GM19395 (cell line): ENCODE data around the gene UFSP1.
"Not testable (repeated sequence)": the region's sequence is repeated elsewhere in the genome, so short reads cannot be mapped to it uniquely, and the experiment has no call there.

Experiments
- ATAC-seq: cut with Tn5 transposase; IDR thresholded peaks from one replicate; pipeline ENCODE4 v1.9.1; 2021; ENCODE audit warnings: mild to moderate bottlenecking, moderate library complexity; ENCODE audit not compliant: unreplicated experiment

UFSP1 gene

GRCh38 chr7:100888988-100889750 lies at the start of gene UFSP1:
TSS of gene UFSP1 (minus strand) at chr7:100889715. CDS start at chr7:100889271, 444 bp downstream.
- ATAC-seq = peak; percentile 24

- not testable (repeated sequence) for ATAC-seq
Observed at GRCh38 chr7:100936167-100936566, 46.7 kb upstream of the UFSP1 start.

DNA sequence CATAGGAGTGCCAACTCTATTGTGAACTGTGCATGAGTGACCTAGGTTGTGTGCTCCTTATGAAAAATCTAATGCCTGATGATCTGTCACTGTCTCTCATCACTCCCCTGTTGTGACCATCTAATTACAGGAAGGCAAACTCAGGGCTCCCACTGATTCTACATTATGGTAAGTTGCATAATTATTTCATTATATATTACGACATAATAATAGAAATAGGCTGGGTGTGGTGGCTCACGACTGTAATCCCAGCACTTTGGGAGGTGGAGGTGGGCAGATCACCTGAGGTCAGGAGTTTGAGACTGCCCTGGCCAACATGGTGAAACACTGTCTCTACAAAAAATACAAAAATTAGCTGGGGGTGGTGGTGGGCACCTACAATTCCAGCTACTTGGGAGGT lies 45.9 kb upstream of the UFSP1 start:
- not testable (repeated sequence) for ATAC-seq

DNA sequence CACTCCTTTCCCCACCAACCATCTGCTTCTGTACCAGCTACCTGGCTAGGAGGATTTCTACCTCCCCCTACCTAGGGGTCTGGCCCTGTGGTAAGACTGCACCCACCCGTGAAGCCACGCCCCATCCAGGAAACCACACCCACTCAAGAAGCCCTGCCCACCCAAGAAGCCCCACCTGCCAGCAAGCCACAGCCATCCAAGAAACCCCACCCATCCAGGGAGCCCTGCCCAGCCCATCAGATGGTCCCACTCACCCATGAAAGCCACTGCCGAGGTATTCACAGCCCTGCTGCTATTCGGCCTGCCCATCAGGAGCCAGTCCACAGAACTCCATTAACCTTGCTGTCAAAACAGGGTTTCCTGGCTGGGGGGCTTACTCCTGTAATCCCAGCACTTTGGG lies 44.2 kb upstream of the UFSP1 start:
- ATAC-seq = no peak

- ATAC-seq = no peak
Observed at GRCh38 chr7:100929808-100930174, 40.3 kb upstream of the UFSP1 start.

DNA sequence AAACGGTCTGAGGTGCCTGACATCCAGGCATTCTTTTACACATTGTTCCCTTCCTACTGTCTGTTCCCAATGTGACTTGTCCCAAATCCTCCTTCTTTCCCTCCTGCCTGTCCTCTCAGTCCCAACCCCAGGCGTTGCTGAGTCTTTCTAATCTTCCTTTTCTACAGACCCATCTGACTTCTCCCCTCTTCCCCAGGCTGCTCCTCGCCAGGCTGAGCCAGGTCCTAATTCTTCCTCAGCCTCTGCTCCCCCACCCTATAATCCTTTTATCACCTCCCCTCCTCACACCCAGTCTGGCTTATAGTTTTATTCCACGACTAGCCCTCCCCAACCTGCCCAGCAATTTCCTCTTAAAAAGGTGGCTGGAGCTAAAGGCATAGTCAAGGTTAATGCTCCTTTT lies 34.1 kb upstream of the UFSP1 start:
- not testable (repeated sequence) for ATAC-seq

DNA sequence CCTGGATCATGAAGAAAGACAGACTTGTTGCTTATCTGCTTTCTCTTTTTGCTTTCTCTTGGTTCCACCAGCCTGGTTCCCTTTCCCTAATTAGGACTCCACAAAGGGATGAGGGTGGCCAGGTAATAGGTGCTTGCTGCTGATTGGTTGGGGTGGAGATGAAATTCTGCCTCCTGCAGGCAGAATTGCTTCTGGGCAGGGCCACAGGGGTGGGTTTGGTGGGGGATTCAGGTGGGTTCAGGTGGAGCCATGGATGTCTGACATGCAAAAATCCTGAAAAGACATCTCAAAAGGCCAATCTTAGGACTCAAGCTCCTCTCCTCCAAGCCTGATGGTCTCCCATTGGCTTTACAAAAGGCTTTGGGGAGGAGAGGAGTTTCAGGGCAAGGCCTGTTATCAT lies 31.5 kb upstream of the UFSP1 start:
- ATAC-seq = no peak

GRCh38 chr7:100919779-100920437 lies 30.4 kb upstream of the UFSP1 start:
- not testable (repeated sequence) for ATAC-seq

- not testable (repeated sequence) for ATAC-seq
Observed at GRCh38 chr7:100919335-100919734, 29.8 kb upstream of the UFSP1 start.

GRCh38 chr7:100914879-100915447 lies 25.4 kb upstream of the UFSP1 start:
- ATAC-seq = no peak

DNA sequence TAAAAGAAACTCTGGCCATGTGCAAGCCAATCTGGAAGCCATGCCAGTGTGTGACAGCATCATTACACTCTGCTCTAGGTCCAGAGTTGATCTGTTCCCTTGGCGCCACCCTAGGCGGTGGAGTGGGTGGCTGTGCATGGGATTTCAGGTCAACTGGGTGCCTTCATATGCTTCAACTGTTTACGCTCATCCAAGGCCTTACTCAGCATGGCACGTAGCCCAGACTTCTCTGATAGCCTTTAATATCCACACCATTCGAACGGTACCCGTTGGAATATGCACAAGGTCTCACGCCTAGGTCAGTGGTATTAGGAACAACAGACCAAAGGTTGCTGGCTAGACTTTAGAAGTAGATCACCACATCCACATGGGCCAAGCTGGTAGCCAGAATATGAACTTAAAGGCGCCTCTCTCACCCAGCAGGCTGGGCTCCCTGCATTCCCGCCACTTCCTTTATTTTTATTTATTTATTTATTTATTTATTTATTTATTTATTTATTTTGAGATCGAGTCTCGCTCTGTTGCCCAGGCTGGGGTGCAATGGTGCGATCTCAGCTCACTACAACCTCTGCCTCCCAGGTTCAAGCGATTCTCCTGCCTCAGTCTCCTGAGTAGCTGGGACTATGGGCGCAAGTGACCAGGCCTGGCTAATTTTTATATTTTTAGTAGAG lies 24.8 kb upstream of the UFSP1 start:
- no peak for ATAC-seq

- no peak for ATAC-seq
Observed at GRCh38 chr7:100911484-100911883, 22.0 kb upstream of the UFSP1 start.

DNA sequence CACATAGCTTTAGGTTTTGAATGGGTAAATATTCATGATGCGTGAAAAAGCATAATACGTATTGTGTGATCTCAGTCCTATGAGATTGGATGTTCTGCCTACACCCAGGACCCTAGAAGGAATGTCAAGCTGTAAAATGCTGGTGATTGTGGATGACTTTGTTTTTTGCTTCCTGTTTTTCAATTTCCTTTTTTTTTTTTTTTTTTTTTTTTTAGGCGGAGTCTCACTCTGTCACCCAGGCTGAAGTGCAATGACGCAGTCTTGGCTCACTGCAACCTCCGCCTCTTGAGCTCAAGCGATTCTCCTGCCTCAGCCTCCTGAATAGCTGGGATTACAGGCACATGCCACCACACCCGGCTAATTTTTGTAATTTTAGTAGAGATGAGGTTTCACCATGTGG lies 20.9 kb upstream of the UFSP1 start:
- ATAC-seq = not testable (repeated sequence)

GRCh38 chr7:100908512-100908911 lies 19.0 kb upstream of the UFSP1 start:
- no peak for ATAC-seq

DNA sequence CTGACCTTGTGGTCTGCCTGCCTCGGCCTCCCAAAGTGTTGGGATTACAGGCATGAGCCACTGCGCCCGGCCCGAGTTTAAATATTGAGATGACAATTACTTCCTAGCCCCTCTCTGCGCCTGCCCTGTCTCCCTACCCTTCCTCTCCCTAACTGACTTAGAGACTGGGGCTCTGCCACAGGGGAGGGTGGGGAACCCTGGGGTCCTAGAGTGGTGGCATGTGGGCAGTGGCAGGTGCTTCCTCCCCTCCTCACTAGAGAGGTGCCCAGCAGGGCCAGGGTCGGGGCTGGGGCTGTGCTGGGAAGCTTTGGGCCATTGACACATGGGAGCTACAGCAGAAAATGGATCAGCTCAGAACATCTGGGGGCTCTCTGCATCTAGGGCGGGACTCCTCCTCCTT lies 13.1 kb upstream of the UFSP1 start:
- ATAC-seq = no peak

GRCh38 chr7:100901921-100902332 lies 12.4 kb upstream of the UFSP1 start:
- ATAC-seq = no peak

GRCh38 chr7:100900978-100901377 lies 11.5 kb upstream of the UFSP1 start:
- ATAC-seq = no peak

- ATAC-seq = no peak
Observed at GRCh38 chr7:100899432-100899831, 9.9 kb upstream of the UFSP1 start.

- no peak for ATAC-seq
Observed at GRCh38 chr7:100897772-100898454, 8.4 kb upstream of the UFSP1 start.

GRCh38 chr7:100896732-100897608 lies 7.5 kb upstream of the UFSP1 start:
- no peak for ATAC-seq
